Right ventricle myocardium superior (tissue), 1 donor: ENCODE data around the gene COX18. TPM values are rescaled to one million over a fixed set of nuclear protein-coding genes. Genes with fewer than 3 reads are reported as not detected.

Experiments
- ATAC-seq: fragments of 200-7000 bp; cut with Tn5 transposase; one replicate; pipeline ENCODE4 v1.9.1; 2020; ENCODE audit warnings: mild to moderate bottlenecking; ENCODE audit not compliant: poor library complexity
- DNase-seq: peaks from one replicate; pipeline ENCODE4 v3.0.0-alpha.2; 2020
- intact Hi-C: fragments of 100-400 bp; cut with DNase I; formaldehyde crosslinking; loops from one replicate; pipeline ENCODE4 v1.11.2; 2022
- total RNA-seq: library from RNA; stranded (reverse); fragmentation: NEBNext Ultra II Directional; extraction: Animal tissue kit (Norgen Biotek cat#: 25700); gene quantifications from one replicate; pipeline ENCODE4 v1.2.1, GENCODE V29; 2021
- donor health status: DM: no; HTN: yes; CAD: no; lungs with severe emphysema.

COX18 gene
- total RNA-seq, 1 donor from 2014 or later = 15.9 TPM

GRCh38 chr4:73006286-73006990 lies 63.1 kb downstream of the COX18 start:
- intact Hi-C loops = no loop called here
- DNase-seq = no peak
- no peak for ATAC-seq

- DNase-seq (no peak), ATAC-seq (no peak)
- intact Hi-C loops = no loop called here
Observed at GRCh38 chr4:73005514-73005913, 64.0 kb downstream of the COX18 start.

Other genes with a start within 250 kb of the COX18 start
- 46.0 TPM for gene ANKRD17, start 189.1 kb upstream of the COX18 start, total RNA-seq